HG03565 (cell line): ENCODE data around the gene CD151.

Source experiments
- ATAC-seq: cut with Tn5 transposase; IDR thresholded peaks from one replicate; pipeline ENCODE4 v1.9.1; 2021; ENCODE audit warnings: mild to moderate bottlenecking, moderate library complexity; ENCODE audit not compliant: unreplicated experiment

Gene CD151

GRCh38 chr11:832529-833113, at the start of gene CD151:
TSS of gene CD151 (plus strand) at chr11:832952. CDS start at chr11:836070, 3,118 bp downstream.
- no peak for ATAC-seq

- no peak for ATAC-seq
Observed at GRCh38 chr11:783581-784015, 49.2 kb upstream of the CD151 start.

GRCh38 chr11:786235-787083, 46.3 kb upstream of the CD151 start:
- ATAC-seq, result no peak

- ATAC-seq, result no peak
Observed at GRCh38 chr11:787084-787675, 45.6 kb upstream of the CD151 start.

- ATAC-seq, result no peak
Observed at GRCh38 chr11:788009-788640, 44.6 kb upstream of the CD151 start.

- no peak for ATAC-seq
Observed at GRCh38 chr11:788953-789940, 43.5 kb upstream of the CD151 start.

GRCh38 chr11:789943-790342, 42.8 kb upstream of the CD151 start, which contains the start of gene CEND1:
TSS of gene CEND1 (minus strand) at chr11:790090. CDS start at chr11:788576, 1,514 bp downstream.
- no peak for ATAC-seq

GRCh38 chr11:790721-791564, 41.8 kb upstream of the CD151 start:
- no peak for ATAC-seq

- ATAC-seq, result no peak
Observed at GRCh38 chr11:791658-792534, 40.9 kb upstream of the CD151 start.

- no peak for ATAC-seq
Observed at GRCh38 chr11:792535-792821, 40.3 kb upstream of the CD151 start.

- ATAC-seq, result no peak
Observed at GRCh38 chr11:792873-793272, 39.9 kb upstream of the CD151 start.

- ATAC-seq, result no peak
Observed at GRCh38 chr11:793556-793955, 39.2 kb upstream of the CD151 start.

- ATAC-seq, result no peak
Observed at GRCh38 chr11:794013-794765, 38.6 kb upstream of the CD151 start.

GRCh38 chr11:794766-795633, 37.8 kb upstream of the CD151 start:
- ATAC-seq, result no peak

GRCh38 chr11:795634-796564, 36.9 kb upstream of the CD151 start:
- ATAC-seq, result no peak
